Esophagus squamous epithelium (tissue), 4 donors: ENCODE results near the gene BABAM2.

Source experiments
- CTCF ChIP-seq, 6 experiments: fragments of 450-650 bp in 4 of 6; fragments of 200-600 bp in 2 of 6; sonication (generic) in 2 of 6; IDR thresholded peaks; one replicate each; pipeline ENCODE4 v1.5.1; 2016 to 2019; ENCODE audit warnings: antibody characterized with exemption in 6 of 6, mild to moderate bottlenecking in 4 of 6, moderate library complexity in 4 of 6
- POLR2A ChIP-seq, 4 donors: fragments of 450-650 bp; IDR thresholded peaks; one replicate each; pipeline ENCODE4 v1.6.1; 2017; ENCODE audit warnings: antibody characterized with exemption in 4 of 4, mild to moderate bottlenecking in 4 of 4, moderate library complexity in 3 of 4

- TF ChIP-seq POLR2A (IDR thresholded peaks at IDR 0.05) (no peak), CTCF (IDR thresholded peaks at IDR 0.05) (no peak)
Measured at GRCh38 chr2:28317390-28317789, 426.9 kb downstream of the BABAM2 start.
